Esophagus muscularis mucosa (tissue), 4 donors: ENCODE data around the gene METRNL. TPM values are rescaled to one million over a fixed set of nuclear protein-coding genes. Genes with fewer than 3 reads are reported as not detected.
A peak's percentile ranks its signal among the peaks of the same experiment; 100 is the strongest.

Experiments
- DNase-seq: peaks from one replicate; pipeline ENCODE4 v3.0.0-alpha.2; 2017; ENCODE audit errors: extremely low spot score
- H3K27ac ChIP-seq, 4 donors: fragments of 200-600 bp; sonication (generic); replicated peaks in 1 of 4; 1 replicate in 3 of 4; 2 replicates in 1 of 4; pipeline ENCODE4 v1.5.1; 2016 to 2019; ENCODE audit warnings: mild to moderate bottlenecking in 1 of 4
- H3K27me3 ChIP-seq, 4 donors: fragments of 200-600 bp; sonication (generic); one replicate each; pipeline versions ENCODE4 v1.5.1 to v1.6.0; 2016 to 2019
- H3K36me3 ChIP-seq, 4 donors: fragments of 200-600 bp; sonication (generic); one replicate each; pipeline ENCODE4 v1.5.1; 2016 to 2019
- H3K4me1 ChIP-seq, 4 donors: fragments of 200-600 bp; sonication (generic); one replicate each; pipeline ENCODE4 v1.5.1; 2016 to 2019
- H3K4me3 ChIP-seq, 4 donors: fragments of 200-600 bp; sonication (generic); 1 replicate in 2 of 4; 2 replicates in 2 of 4; pipeline ENCODE4 v1.5.1; 2016 to 2019; ENCODE audit warnings: mild to moderate bottlenecking in 4 of 4, moderate library complexity in 1 of 4
- H3K9me3 ChIP-seq, 4 donors: fragments of 200-600 bp; sonication (generic); 1 replicate in 3 of 4; 2 replicates in 1 of 4; pipeline ENCODE4 v1.5.1; 2016 to 2019
- EP300 ChIP-seq: sonication (generic); formaldehyde crosslinking; IDR thresholded peaks from one replicate; pipeline ENCODE4 v1.6.1; 2017; ENCODE audit warnings: antibody characterized with exemption
- POLR2A ChIP-seq: fragments of 450-650 bp; IDR thresholded peaks from one replicate; pipeline ENCODE4 v1.6.1; 2017; ENCODE audit warnings: antibody characterized with exemption, moderate library complexity, mild to moderate bottlenecking, low read depth
- POLR2AphosphoS5 ChIP-seq, 2 donors: sonication (generic); formaldehyde crosslinking; IDR thresholded peaks; one replicate each; pipeline ENCODE4 v1.6.1; 2017; ENCODE audit warnings: antibody characterized with exemption in 2 of 2
- WGBS: methylation state at CpG from one replicate; pipeline ENCODE4 v1.1.5; 2018; 5-methylcytosine and 5-hydroxymethylcytosine counted together
- intact Hi-C: fragments of 100-400 bp; cut with DNase I; formaldehyde crosslinking; loops from one replicate; pipeline ENCODE4 v1.15.1; 2023
- total RNA-seq, 4 donors: library from RNA; depleted of rRNA; stranded (reverse); fragments of >200 nt; gene quantifications; one replicate each; pipeline versions ENCODE4 v1.1.0 to v1.2.1, GENCODE V29; 2016
- TF ChIP-seq, protein P1 (sequence below), 3 experiments: fragments of 200-600 bp in 2 of 3; fragments of 450-650 bp in 1 of 3; sonication (generic) in 2 of 3; IDR thresholded peaks; one replicate each; pipeline ENCODE4 v1.5.1; 2017 to 2019; ENCODE audit warnings: antibody characterized with exemption in 3 of 3, mild to moderate bottlenecking in 2 of 3, moderate library complexity in 1 of 3

The METRNL gene
- total RNA-seq, 4 donors from 2014 or later, result 36.5 to 124 (median 61.5) TPM

DNA sequence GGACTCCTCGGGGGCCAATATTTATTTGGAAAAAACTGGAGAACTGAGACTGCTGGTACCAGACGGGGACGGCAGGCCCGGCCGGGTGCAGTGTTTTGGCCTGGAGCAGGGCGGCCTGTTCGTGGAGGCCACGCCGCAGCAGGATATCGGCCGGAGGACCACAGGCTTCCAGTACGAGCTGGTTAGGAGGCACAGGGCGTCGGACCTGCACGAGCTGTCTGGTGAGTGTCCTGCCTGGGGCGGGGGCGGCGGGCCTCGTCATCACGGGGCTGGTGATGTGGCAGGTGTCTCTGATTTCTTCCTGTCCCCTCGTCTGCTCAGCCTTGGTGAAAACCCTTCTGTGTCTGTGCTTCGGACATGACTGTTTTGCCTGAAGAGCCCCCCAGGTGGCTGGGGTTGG is 5.7 kb downstream of the METRNL start:
- H3K27me3 ChIP-seq, result peaks cover 0 to 4% (median 0%) of the 10 kb centered on the region in 4 donors
- H3K27ac ChIP-seq, result peak overlapping the region in 2 of 4 donors; percentile 87 to 94
- WGBS, result 86% methylated on average over 17 of the region's 22 CpGs
- H3K4me1 ChIP-seq, result peaks cover 82 to 93% (median 90%) of the 10 kb centered on the region in 4 donors
- intact Hi-C loops, result no loop called here
- no peak for DNase-seq
- peaks cover 5 to 57% (median 32%) of the 10 kb centered on the region in 4 donors for H3K36me3 ChIP-seq
- no peak overlapping the region for H3K4me3 ChIP-seq
- H3K9me3 ChIP-seq, result no peaks in the 10 kb centered on the region
- TF ChIP-seq POLR2AphosphoS5 (IDR thresholded peaks at IDR 0.05), result no peak
- TF ChIP-seq, protein P1, sequence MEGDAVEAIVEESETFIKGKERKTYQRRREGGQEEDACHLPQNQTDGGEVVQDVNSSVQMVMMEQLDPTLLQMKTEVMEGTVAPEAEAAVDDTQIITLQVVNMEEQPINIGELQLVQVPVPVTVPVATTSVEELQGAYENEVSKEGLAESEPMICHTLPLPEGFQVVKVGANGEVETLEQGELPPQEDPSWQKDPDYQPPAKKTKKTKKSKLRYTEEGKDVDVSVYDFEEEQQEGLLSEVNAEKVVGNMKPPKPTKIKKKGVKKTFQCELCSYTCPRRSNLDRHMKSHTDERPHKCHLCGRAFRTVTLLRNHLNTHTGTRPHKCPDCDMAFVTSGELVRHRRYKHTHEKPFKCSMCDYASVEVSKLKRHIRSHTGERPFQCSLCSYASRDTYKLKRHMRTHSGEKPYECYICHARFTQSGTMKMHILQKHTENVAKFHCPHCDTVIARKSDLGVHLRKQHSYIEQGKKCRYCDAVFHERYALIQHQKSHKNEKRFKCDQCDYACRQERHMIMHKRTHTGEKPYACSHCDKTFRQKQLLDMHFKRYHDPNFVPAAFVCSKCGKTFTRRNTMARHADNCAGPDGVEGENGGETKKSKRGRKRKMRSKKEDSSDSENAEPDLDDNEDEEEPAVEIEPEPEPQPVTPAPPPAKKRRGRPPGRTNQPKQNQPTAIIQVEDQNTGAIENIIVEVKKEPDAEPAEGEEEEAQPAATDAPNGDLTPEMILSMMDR (IDR thresholded peaks at IDR 0.05), result no peak
- no peak for TF ChIP-seq POLR2A
- TF ChIP-seq EP300, result no peak

DNA sequence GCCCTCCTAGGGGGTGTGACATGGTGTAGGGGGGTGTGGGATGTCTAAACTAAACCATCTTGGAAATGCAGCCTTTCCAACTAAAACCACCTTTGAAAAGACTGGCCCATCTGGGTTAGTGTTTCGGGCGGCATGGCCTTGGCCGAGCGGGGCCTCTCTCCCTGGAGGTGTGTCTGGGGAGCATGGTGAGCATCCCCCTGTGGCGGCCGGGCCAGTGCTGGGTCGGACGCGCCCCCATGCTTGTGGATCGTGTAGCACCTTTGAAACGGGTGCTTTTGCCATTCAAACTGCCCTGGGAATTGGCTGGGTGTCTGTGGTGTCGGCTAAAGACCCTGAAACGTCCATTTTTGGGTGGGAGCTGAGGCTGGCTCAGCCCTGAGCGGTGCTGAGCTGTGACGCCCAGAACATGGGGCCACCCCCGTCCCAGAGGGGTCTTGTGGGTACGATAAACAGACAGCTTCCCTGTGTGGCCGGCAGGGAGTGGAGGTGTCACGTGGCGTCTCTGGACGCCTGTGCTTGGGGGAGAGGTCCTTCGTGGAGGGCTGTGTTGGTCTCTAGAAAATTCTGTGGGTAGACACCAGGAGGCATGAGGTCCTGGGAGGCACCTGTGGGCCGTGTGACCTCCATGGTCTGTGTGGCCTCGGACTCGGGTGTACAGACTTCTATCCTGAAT is 6.3 kb downstream of the METRNL start:
- TF ChIP-seq, protein P1 (IDR thresholded peaks at IDR 0.05), result no peak
- no peak for TF ChIP-seq POLR2A
- no peak for TF ChIP-seq POLR2AphosphoS5 (IDR thresholded peaks at IDR 0.05)
- no peak for TF ChIP-seq EP300
- H3K4me1 ChIP-seq, result peaks cover 85 to 96% (median 93%) of the 10 kb centered on the region in 4 donors
- no peak overlapping the region for H3K4me3 ChIP-seq
- peaks cover 0 to 4% (median 0%) of the 10 kb centered on the region in 4 donors for H3K27me3 ChIP-seq
- H3K27ac ChIP-seq, result peak overlapping the region in 1 of 4 donors; percentile 33
- DNase-seq, result no peak
- 78% methylated on average over 21 of the region's 25 CpGs for whole genome bisulfite sequencing
- peaks cover 5 to 59% (median 32%) of the 10 kb centered on the region in 4 donors for H3K36me3 ChIP-seq
- H3K9me3 ChIP-seq, result no peaks in the 10 kb centered on the region
- intact Hi-C loops, result no loop called here

DNA sequence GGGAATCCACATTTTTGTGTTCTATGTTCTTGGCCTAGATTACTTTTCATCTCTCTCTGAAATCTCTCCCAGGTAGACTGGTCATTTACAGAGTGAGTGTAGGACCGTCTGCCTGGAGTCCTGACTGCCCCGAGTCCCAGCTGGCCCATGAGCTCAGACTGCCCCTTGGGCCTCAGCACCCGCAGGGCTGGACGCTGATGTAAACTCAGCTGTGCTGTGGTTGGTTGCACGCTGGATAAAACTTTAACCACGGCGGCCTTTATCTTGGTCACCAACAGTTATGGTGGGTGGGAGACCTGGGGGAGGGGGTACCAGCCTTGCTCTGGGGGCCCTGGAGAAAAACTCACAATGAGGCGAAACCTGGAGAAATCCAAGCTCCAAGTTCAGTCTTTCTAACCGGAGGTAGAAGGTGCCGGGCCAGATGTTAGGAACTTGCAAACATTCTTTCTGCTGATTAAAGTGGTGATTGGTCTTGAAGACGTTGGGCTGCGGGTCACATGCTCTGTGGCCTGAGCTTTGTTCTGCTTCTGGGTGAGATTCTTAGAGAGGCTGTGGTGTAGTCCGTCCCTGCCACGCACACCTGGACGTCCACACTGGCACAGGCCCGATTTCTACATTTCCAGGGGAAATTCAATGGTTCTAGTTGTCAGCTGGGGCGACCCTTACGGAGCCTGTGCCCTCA is 6.9 kb downstream of the METRNL start:
- peak overlapping the region in 2 of 4 donors; percentile 20 to 33 for H3K27ac ChIP-seq
- no peak for TF ChIP-seq POLR2A
- TF ChIP-seq, protein P1 (IDR thresholded peaks at IDR 0.05), result no peak
- no peak for TF ChIP-seq POLR2AphosphoS5 (IDR thresholded peaks at IDR 0.05)
- TF ChIP-seq EP300, result no peak
- H3K9me3 ChIP-seq, result no peaks in the 10 kb centered on the region
- no peak for DNase-seq
- peaks cover 5 to 66% (median 32%) of the 10 kb centered on the region in 4 donors for H3K36me3 ChIP-seq
- intact Hi-C loops, result no loop called here
- peaks cover 87 to 97% (median 95%) of the 10 kb centered on the region in 4 donors for H3K4me1 ChIP-seq
- H3K27me3 ChIP-seq, result no peaks in the 10 kb centered on the region
- 86% methylated on average over 17 of the region's 18 CpGs for WGBS
- no peak overlapping the region for H3K4me3 ChIP-seq

DNA sequence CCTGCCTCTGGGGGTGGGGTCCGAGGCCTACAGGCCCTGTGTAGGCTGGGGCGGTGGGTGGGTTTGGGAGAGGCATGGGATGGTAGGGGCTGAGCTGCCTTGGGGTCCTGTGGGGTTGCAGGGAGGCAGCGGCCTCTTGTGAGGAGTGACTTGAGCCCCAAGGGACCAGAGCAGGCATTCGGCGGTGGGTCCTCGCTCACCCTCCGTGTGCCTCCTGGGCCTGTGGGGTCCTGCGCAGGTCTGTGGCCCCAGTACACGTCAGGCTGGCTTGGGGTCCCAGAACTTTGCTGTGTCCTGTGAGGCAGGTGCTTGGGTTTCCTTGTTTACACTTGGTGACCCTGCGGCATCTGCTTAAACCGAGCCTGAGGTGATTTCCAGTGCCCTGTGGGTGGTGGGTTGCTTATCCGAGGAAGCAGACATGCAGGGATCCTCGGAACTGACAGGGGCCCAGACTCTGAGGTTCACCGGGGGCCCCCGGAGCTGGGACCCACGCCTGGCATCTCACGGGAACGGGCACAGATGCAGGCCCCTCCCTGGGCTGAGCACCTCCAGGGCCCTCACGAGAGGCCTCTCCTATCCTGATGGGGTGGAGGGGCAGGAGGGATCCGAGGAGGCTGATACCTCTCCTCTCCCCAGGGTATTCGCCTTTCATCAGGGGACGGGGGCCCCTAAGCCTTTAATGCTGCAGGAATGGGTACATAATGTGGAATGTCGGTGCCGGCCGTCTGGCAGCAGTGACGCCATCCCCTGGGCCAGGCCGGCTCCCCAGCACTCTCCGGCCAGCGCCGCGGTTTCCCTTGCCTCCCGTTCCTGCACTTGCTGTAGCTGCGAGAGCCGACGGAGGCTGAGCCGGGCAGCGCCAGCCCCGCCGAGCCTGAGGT is 7.7 kb downstream of the METRNL start:
- no peaks in the 10 kb centered on the region for H3K9me3 ChIP-seq
- 80% methylated on average over 21 of the region's 39 CpGs for WGBS
- intact Hi-C loops, result no loop called here
- H3K27ac ChIP-seq, result peak overlapping the region in 2 of 4 donors; percentile 13 to 20
- DNase-seq, result no peak
- H3K4me3 ChIP-seq, result no peak overlapping the region
- peaks cover 5 to 68% (median 32%) of the 10 kb centered on the region in 4 donors for H3K36me3 ChIP-seq
- peaks cover 83 to 97% (median 95%) of the 10 kb centered on the region in 4 donors for H3K4me1 ChIP-seq
- H3K27me3 ChIP-seq, result no peaks in the 10 kb centered on the region
- TF ChIP-seq, protein P1 (IDR thresholded peaks at IDR 0.05), result no peak
- no peak for TF ChIP-seq EP300
- no peak for TF ChIP-seq POLR2AphosphoS5 (IDR thresholded peaks at IDR 0.05)
- no peak for TF ChIP-seq POLR2A
